ENCODE measurements around the gene UCP3.

Gene UCP3, protein sequence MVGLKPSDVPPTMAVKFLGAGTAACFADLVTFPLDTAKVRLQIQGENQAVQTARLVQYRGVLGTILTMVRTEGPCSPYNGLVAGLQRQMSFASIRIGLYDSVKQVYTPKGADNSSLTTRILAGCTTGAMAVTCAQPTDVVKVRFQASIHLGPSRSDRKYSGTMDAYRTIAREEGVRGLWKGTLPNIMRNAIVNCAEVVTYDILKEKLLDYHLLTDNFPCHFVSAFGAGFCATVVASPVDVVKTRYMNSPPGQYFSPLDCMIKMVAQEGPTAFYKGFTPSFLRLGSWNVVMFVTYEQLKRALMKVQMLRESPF

DNA sequence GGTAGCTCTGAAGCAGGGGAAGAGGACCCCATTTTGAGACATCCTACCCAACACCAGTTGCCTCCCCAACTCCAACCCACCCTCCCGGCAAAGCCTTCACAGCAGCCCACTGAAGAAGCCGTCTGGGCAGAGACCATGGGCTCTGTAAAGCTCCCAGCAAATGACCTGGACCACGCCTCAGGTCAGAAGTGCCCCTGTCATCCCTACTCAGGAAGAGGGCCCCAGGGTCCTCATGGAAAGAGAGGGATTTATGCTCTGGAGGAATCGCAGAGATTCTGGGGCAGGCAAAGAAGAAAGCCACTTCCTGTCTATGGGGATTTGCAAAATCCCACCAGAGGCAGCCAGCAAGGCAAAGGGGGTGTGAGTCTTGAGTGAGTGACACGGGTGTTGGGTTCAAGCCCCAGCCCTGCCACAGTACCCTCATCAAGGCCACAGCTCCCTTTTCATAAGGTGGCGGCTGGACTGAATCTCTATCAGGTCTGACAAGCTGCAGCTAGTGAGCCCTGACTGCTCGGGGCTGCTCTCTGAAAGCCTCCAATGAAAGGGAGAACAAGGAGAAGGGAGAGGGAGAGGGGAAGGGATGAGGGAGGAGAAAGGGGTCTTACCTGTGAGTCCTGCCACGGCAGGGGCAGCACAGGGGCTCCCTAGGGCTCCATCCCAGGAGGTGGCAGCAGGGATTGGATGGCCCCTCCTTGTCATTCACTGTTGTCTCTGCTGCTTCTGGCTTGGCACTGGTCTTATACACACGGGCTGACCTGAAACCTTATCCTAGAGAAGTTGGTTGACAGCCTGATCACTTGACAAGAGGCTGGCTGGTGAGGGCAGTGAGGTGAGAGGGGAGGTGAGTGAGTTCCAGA, at the start of gene UCP3:
Gene UCP3, minus strand, starts transcription at position 713 of the 857 bp plus-strand sequence. CDS start 2,043 bp downstream, outside the sequence.
- DNase-seq = no peak

DNA sequence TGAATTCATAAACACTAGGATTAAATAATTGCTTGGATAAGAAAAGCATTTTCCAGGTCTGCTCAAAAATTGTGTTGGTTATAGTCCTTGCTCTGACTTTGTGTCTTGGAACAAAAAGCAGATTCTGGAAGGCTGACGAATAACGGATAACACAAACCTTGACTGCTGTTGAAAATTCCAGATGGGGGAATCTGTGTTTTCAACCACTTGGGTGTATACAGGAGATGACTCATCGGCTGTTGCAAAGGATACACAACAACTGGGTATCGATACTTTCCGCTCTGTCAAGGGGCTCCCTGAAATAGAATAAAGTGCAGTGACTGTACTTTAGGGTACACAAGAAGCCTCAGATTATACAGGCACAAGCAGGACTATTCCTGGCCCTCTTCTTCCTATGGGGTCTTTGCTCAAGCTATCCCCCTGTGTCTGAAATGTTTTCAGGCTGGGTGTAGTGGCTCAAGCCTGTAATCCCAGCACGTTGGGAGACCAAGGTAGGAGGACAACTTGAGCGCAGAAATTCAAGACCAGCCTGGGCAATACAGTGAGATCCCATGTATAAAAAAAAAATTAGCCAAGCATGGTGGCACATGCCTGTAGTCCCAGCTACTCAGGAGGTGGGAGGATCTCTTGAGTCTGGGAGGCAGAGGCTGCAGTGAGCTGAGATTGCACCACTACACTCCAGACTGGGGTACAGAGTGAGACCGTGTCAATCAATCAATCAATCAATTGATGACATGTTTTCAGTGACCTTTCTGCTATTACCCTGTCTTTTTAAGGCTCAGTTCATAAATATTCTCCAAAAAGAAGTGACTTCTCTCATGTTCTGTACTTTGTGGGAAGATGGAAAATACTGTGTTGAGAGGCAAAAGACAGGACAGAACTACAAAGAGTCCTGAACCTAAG, 48.6 kb upstream of the UCP3 start:
- no peak for DNase-seq

DNA sequence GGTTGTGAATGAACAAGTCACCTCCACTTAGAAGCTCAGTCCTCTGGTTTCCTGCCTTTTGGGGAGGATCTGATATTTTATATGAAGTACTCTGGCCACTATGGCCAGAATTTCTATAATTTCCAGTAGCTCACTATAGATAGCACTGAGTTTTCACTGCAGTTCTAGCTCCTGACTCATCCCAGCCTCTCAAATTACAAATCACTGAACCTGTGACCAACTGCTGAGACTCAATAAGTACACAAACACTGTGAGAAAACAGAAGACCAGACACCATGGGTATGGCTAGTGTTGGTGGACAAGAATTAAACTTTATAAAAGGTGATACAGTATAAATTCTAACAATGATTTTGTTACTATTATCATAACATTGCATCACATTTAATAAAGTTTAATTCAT, 47.1 kb upstream of the UCP3 start:
- no peak for DNase-seq

DNA sequence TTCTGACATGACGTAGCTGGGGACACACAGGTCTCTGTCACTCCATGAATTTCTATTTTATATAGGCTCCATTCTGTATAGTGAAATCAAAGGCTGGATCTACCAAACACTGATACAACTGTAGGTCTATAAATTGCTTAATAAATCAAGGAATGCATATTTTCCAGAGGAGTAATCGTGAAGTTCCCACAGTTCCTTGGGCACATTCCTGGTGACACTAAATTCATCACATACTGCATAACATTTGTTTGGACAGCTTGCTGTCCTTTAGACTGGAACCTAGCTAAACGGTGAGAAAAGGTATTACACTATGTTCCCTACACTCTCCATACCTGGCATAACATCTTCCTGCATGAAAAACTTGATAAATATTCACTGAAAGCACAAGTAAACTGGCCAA, 41.6 kb upstream of the UCP3 start:
- DNase-seq = no peak

DNA sequence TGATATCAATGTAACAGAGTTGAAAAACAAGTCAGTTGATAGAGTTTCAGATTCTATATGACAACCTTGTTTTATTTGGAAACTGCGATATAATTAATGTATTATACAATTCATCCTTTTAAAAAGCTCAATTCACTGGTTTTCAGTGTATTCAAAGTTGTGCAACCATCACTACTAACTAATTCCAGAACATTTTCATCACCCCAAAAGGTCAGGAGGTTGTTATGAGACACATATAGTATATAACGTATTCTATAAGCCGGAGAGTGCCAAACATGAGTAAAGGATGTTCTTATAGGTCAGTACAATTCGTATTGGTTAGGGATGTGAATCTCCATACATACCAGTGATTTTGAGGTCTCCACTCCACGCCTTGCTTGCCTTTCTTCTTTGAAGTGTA, 40.1 kb upstream of the UCP3 start:
- no peak for DNase-seq

DNA sequence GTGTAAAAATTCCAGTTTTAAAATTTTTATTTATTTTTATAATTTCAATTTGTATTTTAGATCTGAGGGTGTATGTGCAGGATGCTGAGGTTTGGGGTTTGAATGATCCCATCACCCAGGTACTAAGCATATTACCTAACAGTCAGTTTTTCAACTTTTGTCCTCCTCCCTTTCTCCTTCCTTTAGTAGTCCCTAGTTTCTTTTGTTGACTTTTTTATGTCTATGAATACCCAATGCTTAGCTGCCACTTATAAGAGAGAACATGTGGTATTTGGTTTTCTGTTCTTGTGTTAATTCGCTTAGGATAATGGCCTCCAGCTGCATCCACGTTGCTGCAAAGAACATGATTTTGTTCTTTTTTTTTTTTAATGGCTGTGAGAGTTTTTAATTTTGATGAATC, 35.7 kb upstream of the UCP3 start:
- DNase-seq = no peak

DNA sequence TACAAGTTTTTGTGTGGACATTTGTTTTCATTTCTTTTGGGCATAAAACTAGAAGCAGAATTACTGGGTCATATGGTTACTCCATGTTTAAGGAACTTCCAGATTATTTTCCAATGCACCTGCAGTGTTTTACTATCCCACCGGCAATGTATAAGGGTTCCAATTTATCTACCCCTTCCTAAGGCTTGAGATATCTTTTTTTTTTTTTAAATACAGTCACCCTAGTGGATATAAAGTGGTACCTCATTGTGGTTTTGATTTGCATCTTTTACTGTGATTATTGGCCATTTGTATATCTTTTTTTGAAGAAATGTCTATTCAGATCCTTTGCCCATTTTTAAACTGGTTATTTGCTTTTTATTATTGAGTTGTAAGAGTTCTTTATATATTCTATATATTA, 34.6 kb upstream of the UCP3 start:
- DNase-seq = no peak

DNA sequence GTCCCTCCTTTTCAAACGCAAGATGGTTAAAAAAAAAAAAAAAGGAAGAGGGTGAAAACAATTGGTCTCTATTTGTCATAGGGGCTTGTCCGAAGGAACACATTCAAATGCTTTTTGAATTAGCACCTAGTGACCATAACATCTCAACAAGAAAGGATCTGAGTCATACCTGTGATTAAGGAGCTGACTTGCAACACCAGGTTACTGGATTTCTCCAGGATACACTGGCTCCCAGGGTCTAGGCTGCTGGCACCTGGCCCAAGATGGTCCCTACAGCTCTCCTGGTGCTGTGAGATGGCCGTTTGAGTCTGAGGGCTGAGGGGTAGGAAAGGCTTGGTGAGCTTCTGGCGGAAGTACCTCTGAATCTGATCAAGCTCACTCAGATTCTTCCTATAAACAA, 28.4 kb upstream of the UCP3 start:
- no peak for DNase-seq

DNA sequence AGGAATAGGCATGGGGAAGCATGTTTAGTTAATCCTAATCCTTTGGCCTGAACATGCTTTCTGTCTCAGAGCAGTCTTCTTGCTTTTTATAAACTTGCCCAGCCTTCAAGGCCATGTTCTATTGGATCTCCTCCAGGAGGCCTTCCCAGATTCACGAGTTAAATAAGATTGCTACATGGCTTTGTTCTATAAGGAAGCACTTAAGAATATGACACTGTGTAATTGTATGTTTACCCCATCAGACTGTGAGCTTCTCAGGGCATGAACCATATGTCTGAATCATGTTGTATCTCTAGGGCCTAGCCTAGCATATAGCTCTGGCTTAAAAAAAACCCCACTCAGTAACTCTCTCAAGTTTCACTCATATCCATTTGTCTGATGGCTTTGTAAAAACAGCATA, 26.4 kb upstream of the UCP3 start:
- DNase-seq = no peak

DNA sequence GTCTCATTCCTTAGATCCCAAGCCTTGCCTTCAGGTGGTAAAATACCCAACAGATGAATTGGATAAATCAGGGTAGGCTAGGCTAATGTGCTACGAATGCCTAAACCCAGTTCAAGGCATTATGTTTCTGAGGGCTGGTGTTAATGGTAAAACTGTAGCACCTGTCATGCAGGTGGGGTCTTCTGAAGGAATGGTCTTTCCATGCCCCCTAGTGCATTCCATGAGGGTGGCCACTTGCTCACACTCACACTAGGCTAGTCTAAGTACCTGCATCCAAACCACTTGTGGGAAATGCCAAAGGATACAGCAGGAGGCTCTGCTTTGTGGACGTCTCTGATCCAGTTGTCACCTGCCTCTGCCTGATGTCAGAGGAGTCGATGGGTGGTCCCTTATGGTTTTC, 24.2 kb upstream of the UCP3 start:
- DNase-seq = peak in 4 of 6 experiments; percentile 15 to 49 (median 35)

DNA sequence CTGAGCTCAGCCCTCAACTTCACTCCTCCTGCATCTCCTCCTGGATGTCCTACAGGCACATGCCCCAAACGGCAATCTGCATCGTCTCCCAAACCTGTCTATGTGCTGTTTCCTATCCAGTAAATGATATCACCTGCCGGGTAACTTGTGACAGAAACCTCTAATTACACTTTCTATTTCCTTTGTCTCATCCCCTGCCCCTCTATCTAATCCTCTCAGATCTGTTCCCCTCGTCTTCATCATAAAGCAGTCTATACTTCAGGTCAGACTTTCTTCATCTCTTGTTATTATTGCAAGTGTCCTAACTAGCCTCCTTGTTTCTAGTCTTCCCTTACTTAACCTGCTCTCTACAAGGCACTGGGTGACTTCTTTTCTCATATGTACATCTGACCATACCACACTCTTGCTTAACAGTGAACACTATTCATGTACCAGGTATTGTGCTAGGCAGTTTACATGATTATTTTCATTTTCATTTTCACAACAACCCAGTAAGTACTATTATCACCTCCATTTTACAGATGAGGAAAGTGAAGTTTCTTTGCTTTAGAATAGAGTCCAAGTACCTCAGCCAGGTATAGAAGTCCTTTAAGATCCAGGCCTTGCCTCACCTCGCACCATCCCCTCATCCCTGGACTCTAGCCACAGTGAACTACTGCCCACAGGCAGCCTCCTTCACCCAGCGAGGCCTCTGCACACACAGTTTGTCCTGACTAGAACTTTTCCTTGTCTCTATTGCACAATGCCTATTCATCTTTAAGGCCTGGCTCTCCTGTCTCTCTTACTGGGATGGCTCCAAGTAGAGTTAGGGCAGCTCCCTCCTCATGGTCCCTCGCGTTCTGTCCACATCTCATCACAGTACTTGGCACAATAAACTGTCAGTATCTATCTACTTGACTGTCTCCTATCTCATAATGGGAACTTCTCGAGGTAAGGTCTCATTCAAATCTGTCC, 22.1 kb upstream of the UCP3 start:
- DNase-seq = no peak

DNA sequence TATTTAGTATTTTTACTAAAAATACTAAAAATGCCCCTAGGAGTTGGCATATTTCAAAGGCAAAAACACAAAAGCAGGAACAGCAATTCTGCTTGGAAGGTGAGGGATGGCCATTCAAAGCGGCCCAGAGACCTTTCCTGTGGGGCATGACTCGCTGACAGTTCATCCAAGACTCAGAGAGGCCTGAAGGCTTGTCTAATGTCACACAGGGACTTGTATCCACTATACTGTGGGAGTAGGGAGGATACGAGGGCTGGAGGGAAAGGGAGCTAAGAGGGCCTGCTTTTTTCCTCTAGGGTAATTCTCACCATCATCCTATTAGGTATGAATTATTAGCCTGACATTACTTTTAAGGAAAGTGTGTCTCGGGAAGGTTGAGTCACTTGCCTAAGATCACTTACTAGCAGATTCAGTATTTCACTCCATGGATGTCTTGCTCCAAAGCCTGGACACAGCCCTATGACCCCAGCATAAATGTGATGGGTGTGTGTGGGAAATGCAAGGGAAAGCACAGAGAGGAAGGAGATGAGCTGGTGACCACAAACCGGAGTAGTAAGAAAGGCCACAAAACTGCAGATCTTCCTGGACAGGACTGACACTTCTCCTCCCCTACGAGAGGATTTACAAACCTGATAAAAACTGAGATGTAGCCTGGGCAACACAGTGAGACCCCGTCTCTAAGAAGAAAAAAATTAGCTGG, 16.7 kb upstream of the UCP3 start:
- no peak for DNase-seq

DNA sequence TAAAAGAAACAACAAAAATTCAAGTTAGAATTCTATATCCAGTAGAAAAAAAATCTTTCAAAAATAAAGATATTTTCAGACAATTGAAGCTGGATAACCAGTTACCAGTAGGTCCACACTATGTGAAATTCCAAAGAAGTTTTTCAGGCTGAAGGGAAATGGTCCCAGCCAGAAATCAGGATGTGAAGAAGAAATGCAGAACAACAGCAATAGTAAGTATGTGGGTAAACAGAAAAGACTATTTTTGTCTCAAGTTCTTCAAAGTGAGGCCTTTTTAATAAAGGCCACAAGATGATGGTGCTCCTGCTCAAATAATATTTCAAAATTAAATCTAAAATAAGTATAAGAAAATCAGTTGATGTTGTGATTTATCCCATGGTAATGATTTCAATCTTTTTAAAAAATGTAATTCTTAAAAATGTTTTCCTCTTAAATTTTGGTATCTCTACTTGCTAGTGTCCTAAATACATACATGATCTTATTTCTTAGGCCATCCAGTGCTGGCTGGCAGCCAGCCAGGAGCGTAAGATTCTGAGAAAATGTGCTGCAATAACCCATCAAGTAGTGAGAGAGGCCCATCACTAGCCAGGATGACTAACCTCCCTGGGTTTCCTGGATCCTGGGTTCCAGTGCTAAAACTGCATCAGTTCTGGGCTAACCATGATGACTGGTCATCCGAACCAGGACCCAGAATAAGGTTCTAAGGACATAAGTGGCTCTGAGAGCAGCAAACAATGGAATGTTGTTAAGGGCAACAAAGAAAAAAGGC, 15.6 kb upstream of the UCP3 start:
- no peak for DNase-seq

DNA sequence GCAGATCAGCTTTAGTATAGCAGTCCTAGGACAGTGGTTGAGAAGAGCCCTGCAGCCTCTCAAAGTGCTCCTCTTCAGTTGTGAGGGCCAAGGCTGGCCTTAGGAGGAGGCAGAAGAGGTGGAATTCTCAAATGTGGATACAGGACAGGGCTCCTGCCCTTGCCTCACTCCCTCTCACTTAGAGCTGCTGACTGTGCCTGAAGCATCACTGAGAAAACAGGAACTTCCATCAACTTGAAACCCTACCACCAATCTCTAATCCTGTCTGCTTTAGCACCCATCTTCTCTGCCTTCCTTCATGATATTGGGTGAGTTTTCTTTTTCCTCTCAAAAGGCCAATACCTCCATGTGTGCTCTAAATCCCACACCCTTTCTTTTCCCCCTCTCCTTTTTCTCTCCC, 14.4 kb upstream of the UCP3 start:
- DNase-seq = no peak

DNA sequence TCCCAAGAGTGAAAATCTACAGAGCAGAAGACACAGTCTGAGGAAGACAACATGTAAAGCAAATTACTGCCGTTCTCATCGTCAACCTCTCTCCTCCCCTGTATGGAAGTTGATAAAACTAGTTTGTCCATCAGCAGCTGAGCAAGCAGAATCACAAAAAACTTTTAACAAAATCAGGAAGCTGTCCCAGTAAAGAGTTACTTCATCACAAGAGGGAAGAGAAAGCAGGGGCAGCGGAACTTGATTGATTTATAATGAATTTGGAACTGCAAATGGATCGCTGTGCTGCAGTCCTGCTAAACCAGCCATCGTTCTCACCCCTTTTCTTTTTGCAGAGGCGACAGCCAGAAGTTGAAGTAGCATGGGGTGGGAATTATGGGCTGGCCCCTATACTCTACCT, 13.7 kb upstream of the UCP3 start:
- no peak for DNase-seq

DNA sequence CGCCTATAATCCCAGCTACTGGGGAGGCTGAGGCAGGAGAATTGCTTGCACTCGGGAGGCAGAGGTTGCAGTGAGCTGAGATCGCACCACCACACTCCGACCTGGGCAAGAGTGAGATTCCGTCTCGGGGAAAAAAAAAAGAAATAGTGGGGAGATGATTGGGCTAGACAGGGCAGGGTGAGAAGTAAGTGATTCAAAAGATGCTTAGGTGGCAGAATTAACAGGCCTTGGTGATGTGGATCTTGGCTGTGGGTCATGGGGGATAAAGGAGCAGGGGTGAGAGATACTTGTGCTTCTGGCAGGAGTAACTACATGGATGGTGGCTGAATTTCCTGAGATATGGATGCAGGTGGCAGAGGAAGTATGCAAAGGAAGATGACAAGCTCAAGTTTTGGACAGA, 13.1 kb upstream of the UCP3 start:
- DNase-seq = no peak

DNA sequence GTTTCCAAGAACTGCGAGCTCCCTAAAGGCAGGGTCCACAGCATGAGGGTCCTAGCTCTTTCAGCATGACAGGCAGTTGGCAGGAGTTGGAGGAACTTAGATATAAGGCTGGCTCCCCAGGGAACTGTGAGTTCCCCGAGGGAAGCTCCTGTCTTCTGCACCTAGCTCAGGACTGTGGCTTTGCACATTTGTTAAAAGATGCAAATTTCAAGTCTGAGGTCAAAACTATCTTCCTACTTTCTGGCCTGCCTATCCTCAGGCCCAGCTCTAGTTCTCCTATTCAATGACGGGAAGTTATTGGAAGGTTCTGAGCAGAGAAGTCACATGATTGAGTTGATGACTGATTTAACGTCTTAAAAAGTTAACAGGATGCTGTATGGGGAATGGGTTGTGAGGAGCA, 11.7 kb upstream of the UCP3 start:
- DNase-seq = no peak

DNA sequence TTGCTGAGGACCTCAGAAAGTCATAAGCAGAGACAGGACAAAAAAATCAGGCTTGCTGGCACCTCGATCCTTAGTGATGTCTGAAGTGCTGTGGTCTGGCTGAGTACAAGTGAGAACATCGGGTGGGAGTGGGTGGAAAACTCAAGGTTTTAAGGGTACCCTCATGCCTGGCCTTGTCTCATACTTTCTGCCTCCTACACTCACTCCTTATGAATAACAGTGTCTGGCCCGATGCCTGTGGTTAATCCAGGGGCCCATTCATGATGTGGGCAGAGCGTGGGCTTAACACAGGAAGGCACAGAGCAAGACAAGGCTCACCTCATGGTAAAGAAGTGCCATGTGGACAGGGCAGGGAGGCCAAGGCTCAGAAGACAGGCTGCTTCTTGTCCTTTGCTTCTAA, 11.0 kb upstream of the UCP3 start:
- no peak for DNase-seq

DNA sequence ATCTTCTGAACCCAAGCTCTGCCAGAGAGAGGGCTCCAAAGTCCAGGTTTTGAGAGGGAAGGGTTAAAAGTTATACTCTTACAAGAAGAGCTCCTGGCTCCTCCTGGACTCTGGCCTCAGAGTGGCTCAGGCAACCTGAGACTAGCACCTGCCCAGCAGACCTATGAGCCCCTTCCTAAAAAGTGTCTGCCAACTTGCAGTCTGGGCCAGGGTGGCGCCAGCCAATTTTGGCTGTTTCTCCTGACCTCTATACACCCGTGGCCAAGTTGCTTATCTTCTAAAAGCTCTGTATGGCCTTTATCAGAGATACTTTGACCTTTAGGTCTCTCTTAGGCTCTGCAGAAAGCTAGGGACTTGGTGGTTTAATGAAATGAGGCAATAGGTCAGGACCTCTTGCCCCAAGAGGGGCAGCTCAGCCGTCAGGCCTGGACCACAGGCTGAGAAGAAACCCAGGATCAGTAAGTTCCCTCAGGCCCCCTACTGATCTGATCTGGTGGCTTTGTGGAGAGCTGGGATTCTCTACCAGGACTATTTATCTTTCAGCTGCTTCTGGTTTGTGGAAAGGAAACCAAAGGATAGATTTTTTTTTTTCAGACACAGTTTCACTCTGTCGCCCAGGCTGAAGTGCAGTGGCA, 10.3 kb upstream of the UCP3 start:
- DNase-seq = no peak

DNA sequence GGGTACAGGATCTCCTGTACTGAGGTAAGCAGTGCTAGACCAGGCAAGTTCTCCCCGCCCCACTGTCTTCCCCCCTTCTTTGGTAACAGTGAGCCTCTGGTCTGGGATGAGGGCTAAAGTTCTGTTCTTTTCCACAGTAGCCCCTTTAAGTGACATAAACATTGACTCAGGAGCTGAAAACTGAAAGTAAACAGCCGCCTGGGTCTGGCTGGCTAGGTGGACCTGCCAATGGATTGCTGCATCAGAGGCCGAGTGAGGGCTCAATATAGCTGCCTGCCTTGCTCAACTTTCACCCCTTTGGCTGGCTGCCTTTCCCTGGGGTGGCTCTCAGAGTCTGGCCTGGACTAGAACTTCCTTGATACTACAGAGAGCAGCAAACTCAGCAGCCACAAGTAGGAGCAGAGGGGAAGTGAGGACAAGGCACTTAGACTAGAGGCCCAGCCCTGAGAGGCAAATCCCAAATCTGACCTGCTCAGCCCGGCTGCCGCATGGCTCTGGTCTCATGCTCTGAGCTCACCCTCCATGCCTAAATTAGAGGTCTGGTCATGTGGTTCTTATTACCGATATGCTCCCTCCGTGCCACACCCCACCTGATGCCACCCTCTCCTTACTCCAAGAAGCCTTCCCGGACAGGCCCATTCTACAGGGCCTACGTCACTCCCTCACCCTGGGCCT, 9.6 kb upstream of the UCP3 start:
- no peak for DNase-seq
